ENCODE data around the gene DYNLL1.
"Not testable (repeated sequence)": the region's sequence is repeated elsewhere in the genome, so short reads cannot be mapped to it uniquely, and the experiment has no call there.

Gene DYNLL1

GRCh38 chr12:120495731-120496412, at the start of gene DYNLL1:
Gene DYNLL1 (plus strand): TSS chr12:120496113. CDS start chr12:120496422, 309 bp downstream.
- peak; percentile 71 for DNase-seq (ENCODE audit: low read depth)

- DNase-seq (ENCODE audit: low read depth) = not testable (repeated sequence)
Measured at GRCh38 chr12:120446844-120447178, 49.1 kb upstream of the DYNLL1 start.

GRCh38 chr12:120447992-120448391, 47.9 kb upstream of the DYNLL1 start:
- no peak for DNase-seq (ENCODE audit: low read depth)

- not testable (repeated sequence) for DNase-seq (ENCODE audit: low read depth)
Measured at GRCh38 chr12:120452524-120452923, 43.4 kb upstream of the DYNLL1 start.

- DNase-seq (ENCODE audit: low read depth) = no peak
Measured at GRCh38 chr12:120453060-120453750, 42.7 kb upstream of the DYNLL1 start.

GRCh38 chr12:120453977-120454376, 41.9 kb upstream of the DYNLL1 start:
- DNase-seq (ENCODE audit: low read depth) = no peak

- DNase-seq (ENCODE audit: low read depth) = no peak
Measured at GRCh38 chr12:120455302-120455701, 40.6 kb upstream of the DYNLL1 start.

- DNase-seq (ENCODE audit: low read depth) = no peak
Measured at GRCh38 chr12:120457133-120457532, 38.8 kb upstream of the DYNLL1 start.

GRCh38 chr12:120460157-120460556, 35.8 kb upstream of the DYNLL1 start:
- no peak for DNase-seq (ENCODE audit: low read depth)

GRCh38 chr12:120462099-120462640, 33.7 kb upstream of the DYNLL1 start:
- no peak for DNase-seq (ENCODE audit: low read depth)

- no peak for DNase-seq (ENCODE audit: low read depth)
Measured at GRCh38 chr12:120463712-120464111, 32.2 kb upstream of the DYNLL1 start.

GRCh38 chr12:120465756-120466155, 30.2 kb upstream of the DYNLL1 start:
- DNase-seq (ENCODE audit: low read depth) = no peak

- DNase-seq (ENCODE audit: low read depth) = no peak
Measured at GRCh38 chr12:120466560-120467315, 29.2 kb upstream of the DYNLL1 start.

- no peak for DNase-seq (ENCODE audit: low read depth)
Measured at GRCh38 chr12:120467439-120467838, 28.5 kb upstream of the DYNLL1 start.

- DNase-seq (ENCODE audit: low read depth) = peak; percentile 39
Measured at GRCh38 chr12:120468325-120468820, 27.5 kb upstream of the DYNLL1 start.

- DNase-seq (ENCODE audit: low read depth) = peak; percentile 13
Measured at GRCh38 chr12:120468821-120469449, 27.0 kb upstream of the DYNLL1 start.

GRCh38 chr12:120469450-120470149, 26.3 kb upstream of the DYNLL1 start, which contains the start of gene SRSF9:
Gene SRSF9 (minus strand): TSS chr12:120469748. CDS start chr12:120469609, 139 bp downstream.
- peak; percentile 66 for DNase-seq (ENCODE audit: low read depth)

GRCh38 chr12:120470150-120470784, 25.6 kb upstream of the DYNLL1 start:
- no peak for DNase-seq (ENCODE audit: low read depth)

GRCh38 chr12:120472521-120472920, 23.4 kb upstream of the DYNLL1 start:
- DNase-seq (ENCODE audit: low read depth) = no peak

GRCh38 chr12:120473807-120474615, 21.9 kb upstream of the DYNLL1 start:
- no peak for DNase-seq (ENCODE audit: low read depth)
